Pericardium fibroblast (primary cell): ENCODE data around the gene ALDOB. TPM values are rescaled to one million over a fixed set of nuclear protein-coding genes. Genes with fewer than 3 reads are reported as not detected.

Source experiments
- total RNA-seq: library from RNA; depleted of rRNA; stranded (reverse); fragments of >200 nt; gene quantifications from 2 replicates; pipeline ENCODE4 v1.2.3, GENCODE V29; 2015

Gene ALDOB
- total RNA-seq = not detected in 2 replicates

GRCh38 chr9:101435601-101436079 is at the start of gene ALDOB:
ALDOB (minus strand) TSS chr9:101435774; CDS start chr9:101430887, 4,887 bp downstream.

GRCh38 chr9:101398068-101398929 is 37.3 kb downstream of the ALDOB start, which contains the start of the genes MRPL50 and ZNF189:
MRPL50 (minus strand) TSS chr9:101398618; CDS start chr9:101398592, 26 bp downstream.
ZNF189 (plus strand) TSS chr9:101398851; CDS start chr9:101399157, 306 bp downstream.

DNA sequence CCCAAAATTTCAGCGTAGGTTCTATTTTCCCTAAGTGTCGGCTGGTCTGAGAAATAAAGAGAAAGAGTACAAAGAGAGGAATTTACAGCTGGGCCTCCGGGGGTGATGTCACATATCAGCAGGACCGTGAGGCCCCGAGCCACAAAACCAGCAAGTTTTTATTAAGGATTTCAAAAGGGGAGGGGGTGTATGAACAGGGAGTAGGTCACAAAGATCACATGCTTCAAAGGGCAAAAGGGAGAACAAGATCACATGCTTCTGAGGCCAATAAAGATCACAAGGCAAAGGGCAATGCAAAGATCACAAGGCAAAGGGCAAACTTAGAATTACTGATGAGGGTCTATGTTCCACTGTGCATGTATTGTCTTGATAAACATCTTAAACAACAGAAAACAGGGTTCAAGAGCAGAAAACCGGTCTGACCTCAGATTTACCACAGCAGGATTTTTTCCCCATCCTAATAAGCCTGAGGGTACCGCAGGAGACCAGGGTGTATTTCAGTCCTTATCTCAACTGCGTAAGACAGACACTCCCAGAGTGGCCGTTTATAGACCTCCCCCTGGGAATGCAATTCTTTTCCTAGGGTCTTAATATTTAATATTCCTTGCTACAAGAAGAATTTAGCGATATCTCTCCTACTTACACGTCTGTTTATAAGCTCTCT is 50.6 kb downstream of the ALDOB start, which contains the start of gene BAAT:
TSS of gene BAAT (minus strand) at position 134 of the 664 bp plus-strand sequence. CDS start 13,602 bp downstream, outside the sequence.

Other genes with a start within 250 kb of the ALDOB start
- gene BAAT, start 50.8 kb downstream of the ALDOB start, total RNA-seq = 0.17 TPM in 1 of 2 replicates, not detected in the other
- 6.0 and 8.0 TPM in 2 replicates for gene MRPL50, start 37.2 kb downstream of the ALDOB start, total RNA-seq
- gene ZNF189, start 36.9 kb downstream of the ALDOB start, total RNA-seq = 8.2 and 10.3 TPM in 2 replicates
- gene RNF20, start 98.1 kb upstream of the ALDOB start, total RNA-seq = 10.4 and 20.5 TPM in 2 replicates
- gene PPP3R2, start 159.2 kb upstream of the ALDOB start, total RNA-seq = not detected in 2 replicates